Measurements from ENCODE around the gene C12orf75. TPM values are rescaled to one million over a fixed set of nuclear protein-coding genes. Genes with fewer than 3 reads are reported as not detected.
A peak's percentile ranks its signal among the peaks of the same experiment; 100 is the strongest.

C12orf75 gene
- 31.7 and 130 TPM in 2 replicates for total RNA-seq (ENCODE audit: low replicate concordance)

DNA sequence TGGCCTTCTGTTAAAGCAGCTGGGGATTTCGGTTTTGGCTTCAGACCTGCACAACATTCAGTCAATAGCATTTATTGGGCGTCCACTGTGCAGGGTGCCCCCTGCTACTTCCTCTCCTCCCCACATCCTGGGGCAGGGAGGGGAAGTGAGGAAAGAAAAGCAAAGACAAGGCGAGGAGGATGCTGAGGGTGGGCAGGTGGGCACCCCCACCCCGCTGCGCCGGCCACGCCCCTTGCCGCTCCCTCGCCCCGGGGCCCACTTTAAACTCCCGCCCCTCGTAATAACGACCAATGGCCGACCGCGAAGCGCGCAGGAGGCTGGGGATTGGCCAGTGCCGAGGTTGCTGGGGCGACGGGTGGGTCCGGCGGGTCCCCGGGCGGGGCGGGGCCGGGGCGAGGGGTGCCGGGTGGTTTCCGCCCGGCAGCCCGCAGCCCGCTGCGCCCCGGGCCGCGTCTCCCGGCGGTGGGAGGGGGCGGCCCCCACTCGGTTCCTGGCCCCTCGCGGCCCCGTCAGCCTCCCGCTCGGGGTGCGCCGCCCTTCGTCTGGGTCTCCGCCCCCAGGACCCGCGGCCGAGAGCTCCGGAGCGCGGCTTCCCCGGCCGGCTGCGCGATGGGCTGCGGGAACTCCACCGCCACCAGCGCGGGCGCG is at the start of gene C12orf75:
Gene C12orf75 (plus strand): TSS at position 409 of the 648 bp plus-strand sequence. CDS start 201 bp downstream, at position 610.
- DNase-seq (ENCODE audit: low read depth) = peak; percentile 60
- H3K4me3 ChIP-seq (ENCODE audit: low read depth, low read length) = peak within 1 kb of the TSS; percentile 75
- TF ChIP-seq, protein P1, sequence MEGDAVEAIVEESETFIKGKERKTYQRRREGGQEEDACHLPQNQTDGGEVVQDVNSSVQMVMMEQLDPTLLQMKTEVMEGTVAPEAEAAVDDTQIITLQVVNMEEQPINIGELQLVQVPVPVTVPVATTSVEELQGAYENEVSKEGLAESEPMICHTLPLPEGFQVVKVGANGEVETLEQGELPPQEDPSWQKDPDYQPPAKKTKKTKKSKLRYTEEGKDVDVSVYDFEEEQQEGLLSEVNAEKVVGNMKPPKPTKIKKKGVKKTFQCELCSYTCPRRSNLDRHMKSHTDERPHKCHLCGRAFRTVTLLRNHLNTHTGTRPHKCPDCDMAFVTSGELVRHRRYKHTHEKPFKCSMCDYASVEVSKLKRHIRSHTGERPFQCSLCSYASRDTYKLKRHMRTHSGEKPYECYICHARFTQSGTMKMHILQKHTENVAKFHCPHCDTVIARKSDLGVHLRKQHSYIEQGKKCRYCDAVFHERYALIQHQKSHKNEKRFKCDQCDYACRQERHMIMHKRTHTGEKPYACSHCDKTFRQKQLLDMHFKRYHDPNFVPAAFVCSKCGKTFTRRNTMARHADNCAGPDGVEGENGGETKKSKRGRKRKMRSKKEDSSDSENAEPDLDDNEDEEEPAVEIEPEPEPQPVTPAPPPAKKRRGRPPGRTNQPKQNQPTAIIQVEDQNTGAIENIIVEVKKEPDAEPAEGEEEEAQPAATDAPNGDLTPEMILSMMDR (IDR thresholded peaks at IDR 0.05; ENCODE audit: insufficient read depth, low read length) = no peak

DNA sequence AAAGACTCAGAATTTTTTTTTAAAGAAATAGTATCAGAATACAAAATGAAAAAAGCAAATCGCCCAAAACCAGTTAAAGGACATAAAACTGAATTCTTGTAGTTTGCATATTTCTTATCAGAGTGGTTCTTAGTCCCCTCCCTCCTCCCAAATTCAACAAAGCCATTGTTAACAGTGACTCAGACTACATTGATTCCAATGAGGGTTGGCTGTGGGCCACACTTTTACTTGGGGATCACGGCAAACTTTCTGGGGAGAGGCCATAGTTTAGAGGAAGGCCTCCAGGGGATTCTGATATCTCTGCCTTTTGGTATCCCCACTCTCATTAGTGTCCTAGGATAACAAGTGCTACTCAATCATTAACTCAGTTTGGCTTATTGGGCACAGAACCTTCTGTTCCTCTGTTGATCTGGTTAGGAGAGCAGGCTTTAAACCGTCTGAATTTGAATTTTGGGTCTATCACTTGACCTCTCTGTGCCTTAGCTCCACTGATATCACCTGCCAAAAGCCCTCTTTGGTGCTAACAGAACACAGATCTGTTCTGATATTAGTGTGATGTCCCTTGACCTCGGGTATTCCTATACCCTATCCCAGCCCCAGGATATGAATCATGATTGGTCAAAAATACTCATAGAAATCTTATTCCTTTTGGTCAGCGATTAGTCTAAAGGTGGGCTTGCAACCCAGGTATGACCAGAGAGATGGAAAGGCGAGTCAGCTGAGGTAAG is 49.4 kb upstream of the C12orf75 start:
- TF ChIP-seq, protein P1 (IDR thresholded peaks at IDR 0.05; ENCODE audit: insufficient read depth, low read length) = no peak
- H3K4me3 ChIP-seq (ENCODE audit: low read depth, low read length) = no peak overlapping the region
- peak; percentile 63 for DNase-seq (ENCODE audit: low read depth)

DNA sequence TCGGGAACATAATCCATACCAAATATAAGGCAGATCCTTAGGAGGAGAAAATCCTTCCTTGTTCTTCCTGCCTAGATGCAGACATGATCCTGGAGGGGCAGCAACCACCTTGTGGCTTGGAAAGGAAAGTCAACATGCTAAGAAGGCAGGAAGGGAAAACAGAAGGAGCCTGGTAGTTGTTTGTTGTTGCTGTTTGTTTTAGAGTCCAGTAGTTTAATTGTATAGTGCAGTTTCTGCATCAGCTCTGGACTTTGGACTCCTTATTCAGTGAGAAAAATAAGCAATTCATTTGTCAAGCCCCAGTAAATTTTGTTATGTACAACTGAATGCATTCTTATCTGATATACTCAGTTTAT is 48.8 kb upstream of the C12orf75 start:
- no peak for DNase-seq (ENCODE audit: low read depth)
- H3K4me3 ChIP-seq (ENCODE audit: low read depth, low read length) = no peak overlapping the region
- TF ChIP-seq, protein P1 (IDR thresholded peaks at IDR 0.05; ENCODE audit: insufficient read depth, low read length) = peak; percentile 15

GRCh38 chr12:105285378-105285777 is 45.1 kb upstream of the C12orf75 start:
- TF ChIP-seq, protein P1 (IDR thresholded peaks at IDR 0.05; ENCODE audit: insufficient read depth, low read length) = no peak
- H3K4me3 ChIP-seq (ENCODE audit: low read depth, low read length) = no peak overlapping the region
- no peak for DNase-seq (ENCODE audit: low read depth)

GRCh38 chr12:105287408-105287807 is 43.1 kb upstream of the C12orf75 start:
- no peak for DNase-seq (ENCODE audit: low read depth)
- H3K4me3 ChIP-seq (ENCODE audit: low read depth, low read length) = no peak overlapping the region
- TF ChIP-seq, protein P1 (IDR thresholded peaks at IDR 0.05; ENCODE audit: insufficient read depth, low read length) = no peak

DNA sequence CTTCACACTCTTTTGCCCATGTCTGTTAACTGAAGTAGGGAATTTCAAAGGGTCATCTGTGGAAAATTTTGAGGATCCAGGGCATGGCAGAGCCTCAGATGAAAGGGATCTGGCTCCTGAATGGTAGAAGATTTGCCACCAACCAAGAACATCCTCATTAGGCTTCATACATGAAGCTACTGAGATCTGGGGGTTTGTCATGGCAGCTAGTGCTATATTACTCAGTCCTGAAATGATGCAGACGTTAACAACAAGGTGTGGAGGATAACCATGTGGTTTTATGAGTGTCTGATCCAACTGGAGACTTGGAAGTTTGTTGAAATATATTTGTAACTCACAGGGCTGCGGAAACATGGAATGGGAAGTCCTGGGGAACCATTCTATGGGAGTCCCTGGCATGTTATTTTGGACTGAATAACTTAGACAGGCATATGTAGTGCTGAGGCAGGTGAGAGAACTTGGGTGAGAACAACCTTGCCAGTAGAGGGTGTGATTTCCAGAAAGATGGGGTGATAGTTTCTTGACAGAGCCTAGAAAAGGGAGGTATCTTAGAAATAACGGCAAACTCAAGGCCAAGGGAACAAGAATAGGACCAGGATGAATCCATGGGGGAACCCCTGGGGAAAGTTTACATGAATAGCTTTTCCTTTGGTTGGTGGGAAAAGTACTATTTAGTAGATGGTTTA is 42.0 kb upstream of the C12orf75 start:
- DNase-seq (ENCODE audit: low read depth) = no peak
- no peak overlapping the region for H3K4me3 ChIP-seq (ENCODE audit: low read depth, low read length)
- TF ChIP-seq, protein P1 (IDR thresholded peaks at IDR 0.05; ENCODE audit: insufficient read depth, low read length) = no peak
